HG02623 (cell line): ENCODE data around the gene PIGS.
A peak's percentile ranks its signal among the peaks of the same experiment; 100 is the strongest.

Source experiments
- ATAC-seq: cut with Tn5 transposase; IDR thresholded peaks from one replicate; pipeline ENCODE4 v1.9.1; 2021; ENCODE audit warnings: moderate library complexity; ENCODE audit not compliant: unreplicated experiment

PIGS gene

GRCh38 chr17:28551421-28552175, 19.7 kb downstream of the PIGS start:
- ATAC-seq = no peak

- no peak for ATAC-seq
Observed at GRCh38 chr17:28550858-28551257, 20.5 kb downstream of the PIGS start.

- ATAC-seq = peak; percentile 35
Observed at GRCh38 chr17:28549236-28550132, 21.8 kb downstream of the PIGS start.

GRCh38 chr17:28548417-28549130, 22.8 kb downstream of the PIGS start:
- no peak for ATAC-seq

- no peak for ATAC-seq
Observed at GRCh38 chr17:28547623-28548416, 23.5 kb downstream of the PIGS start.

- no peak for ATAC-seq
Observed at GRCh38 chr17:28547096-28547622, 24.2 kb downstream of the PIGS start.

GRCh38 chr17:28545787-28546415, 25.4 kb downstream of the PIGS start:
- ATAC-seq = no peak

- ATAC-seq = no peak
Observed at GRCh38 chr17:28545141-28545503, 26.2 kb downstream of the PIGS start.

GRCh38 chr17:28544402-28545140, 26.8 kb downstream of the PIGS start:
- ATAC-seq = no peak

GRCh38 chr17:28541439-28541838, 29.9 kb downstream of the PIGS start:
- no peak for ATAC-seq

GRCh38 chr17:28540231-28540630, 31.1 kb downstream of the PIGS start:
- ATAC-seq = no peak

- no peak for ATAC-seq
Observed at GRCh38 chr17:28538296-28538895, 32.9 kb downstream of the PIGS start.

GRCh38 chr17:28537219-28537610, 34.1 kb downstream of the PIGS start:
- no peak for ATAC-seq

GRCh38 chr17:28536532-28537218, 34.6 kb downstream of the PIGS start:
- ATAC-seq = no peak

GRCh38 chr17:28534740-28535375, 36.5 kb downstream of the PIGS start:
- no peak for ATAC-seq

- ATAC-seq = no peak
Observed at GRCh38 chr17:28533091-28533807, 38.1 kb downstream of the PIGS start.
